Measurements from ENCODE around the gene RPN2. TPM values are rescaled to one million over a fixed set of nuclear protein-coding genes. Genes with fewer than 3 reads are reported as not detected.

The RPN2 gene
- total and polyA plus RNA-seq, 2 of the 13 experiments (the other 11 are each of a cell fraction or from before 2014, with no cell fraction given): 587 to 1,818 TPM

DNA sequence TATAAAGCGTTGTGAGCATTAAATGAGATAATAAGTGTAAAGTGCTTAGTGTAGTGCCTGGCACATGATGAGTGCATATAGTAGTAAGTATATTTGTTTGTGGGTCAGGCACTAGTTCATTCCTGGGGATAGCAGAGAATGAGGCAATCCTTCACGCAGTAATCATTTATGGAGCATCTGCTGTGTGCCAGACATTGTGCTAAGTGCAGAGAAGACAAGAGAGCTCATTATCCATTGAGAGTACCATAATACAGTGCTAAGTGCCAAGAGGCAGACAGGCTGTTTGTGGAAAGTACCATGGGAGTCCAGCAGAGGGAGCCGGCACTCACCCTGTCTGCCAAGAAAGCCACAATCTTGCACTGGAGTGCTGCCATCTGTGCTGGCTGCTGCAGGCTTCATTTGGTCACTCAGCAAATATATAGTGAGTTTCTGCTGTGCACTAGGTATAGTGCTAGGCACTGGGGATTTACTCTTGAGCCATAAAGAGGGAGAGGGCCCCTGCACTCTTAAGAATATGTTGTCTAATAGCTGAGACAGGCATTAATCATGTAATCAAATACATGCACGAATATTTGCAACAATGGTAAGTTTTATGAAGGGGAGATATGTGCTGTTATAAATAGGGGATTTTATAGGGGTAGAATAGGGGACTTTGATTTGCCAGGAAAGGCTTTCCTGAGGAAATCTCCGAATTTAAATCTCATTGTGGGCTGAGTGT, 13.2 kb downstream of the RPN2 start (continued):
- TF ChIP-seq RELA (CRISPR knock-in tag; IDR thresholded peaks at IDR 0.05) (0 out of 2 replicates have a peak, but pooled peaks have one; percentile 43), MXD4 (CRISPR knock-in tag; IDR thresholded peaks at IDR 0.05) (peak; percentile 36; the same call in 1 of the 2 replicates), MIER2 (CRISPR knock-in tag; IDR thresholded peaks at IDR 0.05) (0 out of 2 replicates have a peak, but pooled peaks have one; percentile 59), ZBTB38 (CRISPR knock-in tag; IDR thresholded peaks at IDR 0.05) (no peak), SPEN (CRISPR knock-in tag; IDR thresholded peaks at IDR 0.05; ENCODE audit: low read depth) (no peak; the same call in 1 of the 2 replicates), ZNF563 (CRISPR knock-in tag; IDR thresholded peaks at IDR 0.05) (no peak), ZNF878 (CRISPR knock-in tag; IDR thresholded peaks at IDR 0.05) (no peak), GATAD2A (CRISPR knock-in tag; IDR thresholded peaks at IDR 0.05) (peak; percentile 80), TBX3 (IDR thresholded peaks at IDR 0.05; ENCODE audit: borderline replicate concordance) (0 out of 2 replicates have a peak, but pooled peaks have one; percentile 34), TMF1 (CRISPR knock-in tag; IDR thresholded peaks at IDR 0.05; ENCODE audit: low read depth) (no peak), PAF1 (CRISPR knock-in tag; IDR thresholded peaks at IDR 0.05) (no peak), ZNF296 (CRISPR knock-in tag; conservative IDR thresholded peaks at IDR 0.05) (no peak), SCMH1 (CRISPR knock-in tag; IDR thresholded peaks at IDR 0.05; ENCODE audit: borderline replicate concordance) (no peak), ZNF101 (CRISPR knock-in tag; IDR thresholded peaks at IDR 0.05; ENCODE audit: borderline replicate concordance, low read depth) (no peak), FOSL2 (CRISPR knock-in tag; IDR thresholded peaks at IDR 0.05) (peak; percentile 50; the same call in 1 of the 2 replicates), YY1 (IDR thresholded peaks at IDR 0.05; ENCODE audit: insufficient read depth, insufficient replicate concordance, low read depth, low read length) (peak; percentile 24), KDM4B (CRISPR knock-in tag; IDR thresholded peaks at IDR 0.05) (0 out of 2 replicates have a peak, but pooled peaks have one; percentile 63)
- TF ChIP-seq, protein P1, sequence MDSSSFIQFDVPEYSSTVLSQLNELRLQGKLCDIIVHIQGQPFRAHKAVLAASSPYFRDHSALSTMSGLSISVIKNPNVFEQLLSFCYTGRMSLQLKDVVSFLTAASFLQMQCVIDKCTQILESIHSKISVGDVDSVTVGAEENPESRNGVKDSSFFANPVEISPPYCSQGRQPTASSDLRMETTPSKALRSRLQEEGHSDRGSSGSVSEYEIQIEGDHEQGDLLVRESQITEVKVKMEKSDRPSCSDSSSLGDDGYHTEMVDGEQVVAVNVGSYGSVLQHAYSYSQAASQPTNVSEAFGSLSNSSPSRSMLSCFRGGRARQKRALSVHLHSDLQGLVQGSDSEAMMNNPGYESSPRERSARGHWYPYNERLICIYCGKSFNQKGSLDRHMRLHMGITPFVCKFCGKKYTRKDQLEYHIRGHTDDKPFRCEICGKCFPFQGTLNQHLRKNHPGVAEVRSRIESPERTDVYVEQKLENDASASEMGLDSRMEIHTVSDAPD (CRISPR knock-in tag; IDR thresholded peaks at IDR 0.05): 0 out of 2 replicates have a peak, but pooled peaks have one; percentile 47
- TF ChIP-seq, protein P2, sequence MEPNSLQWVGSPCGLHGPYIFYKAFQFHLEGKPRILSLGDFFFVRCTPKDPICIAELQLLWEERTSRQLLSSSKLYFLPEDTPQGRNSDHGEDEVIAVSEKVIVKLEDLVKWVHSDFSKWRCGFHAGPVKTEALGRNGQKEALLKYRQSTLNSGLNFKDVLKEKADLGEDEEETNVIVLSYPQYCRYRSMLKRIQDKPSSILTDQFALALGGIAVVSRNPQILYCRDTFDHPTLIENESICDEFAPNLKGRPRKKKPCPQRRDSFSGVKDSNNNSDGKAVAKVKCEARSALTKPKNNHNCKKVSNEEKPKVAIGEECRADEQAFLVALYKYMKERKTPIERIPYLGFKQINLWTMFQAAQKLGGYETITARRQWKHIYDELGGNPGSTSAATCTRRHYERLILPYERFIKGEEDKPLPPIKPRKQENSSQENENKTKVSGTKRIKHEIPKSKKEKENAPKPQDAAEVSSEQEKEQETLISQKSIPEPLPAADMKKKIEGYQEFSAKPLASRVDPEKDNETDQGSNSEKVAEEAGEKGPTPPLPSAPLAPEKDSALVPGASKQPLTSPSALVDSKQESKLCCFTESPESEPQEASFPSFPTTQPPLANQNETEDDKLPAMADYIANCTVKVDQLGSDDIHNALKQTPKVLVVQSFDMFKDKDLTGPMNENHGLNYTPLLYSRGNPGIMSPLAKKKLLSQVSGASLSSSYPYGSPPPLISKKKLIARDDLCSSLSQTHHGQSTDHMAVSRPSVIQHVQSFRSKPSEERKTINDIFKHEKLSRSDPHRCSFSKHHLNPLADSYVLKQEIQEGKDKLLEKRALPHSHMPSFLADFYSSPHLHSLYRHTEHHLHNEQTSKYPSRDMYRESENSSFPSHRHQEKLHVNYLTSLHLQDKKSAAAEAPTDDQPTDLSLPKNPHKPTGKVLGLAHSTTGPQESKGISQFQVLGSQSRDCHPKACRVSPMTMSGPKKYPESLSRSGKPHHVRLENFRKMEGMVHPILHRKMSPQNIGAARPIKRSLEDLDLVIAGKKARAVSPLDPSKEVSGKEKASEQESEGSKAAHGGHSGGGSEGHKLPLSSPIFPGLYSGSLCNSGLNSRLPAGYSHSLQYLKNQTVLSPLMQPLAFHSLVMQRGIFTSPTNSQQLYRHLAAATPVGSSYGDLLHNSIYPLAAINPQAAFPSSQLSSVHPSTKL (CRISPR knock-in tag; IDR thresholded peaks at IDR 0.05): peak; percentile 41; the same call in 1 of the 2 replicates
- TF ChIP-seq, protein P3, sequence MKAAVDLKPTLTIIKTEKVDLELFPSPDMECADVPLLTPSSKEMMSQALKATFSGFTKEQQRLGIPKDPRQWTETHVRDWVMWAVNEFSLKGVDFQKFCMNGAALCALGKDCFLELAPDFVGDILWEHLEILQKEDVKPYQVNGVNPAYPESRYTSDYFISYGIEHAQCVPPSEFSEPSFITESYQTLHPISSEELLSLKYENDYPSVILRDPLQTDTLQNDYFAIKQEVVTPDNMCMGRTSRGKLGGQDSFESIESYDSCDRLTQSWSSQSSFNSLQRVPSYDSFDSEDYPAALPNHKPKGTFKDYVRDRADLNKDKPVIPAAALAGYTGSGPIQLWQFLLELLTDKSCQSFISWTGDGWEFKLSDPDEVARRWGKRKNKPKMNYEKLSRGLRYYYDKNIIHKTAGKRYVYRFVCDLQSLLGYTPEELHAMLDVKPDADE (CRISPR knock-in tag; IDR thresholded peaks at IDR 0.05): no peak
- TF ChIP-seq, protein P4, sequence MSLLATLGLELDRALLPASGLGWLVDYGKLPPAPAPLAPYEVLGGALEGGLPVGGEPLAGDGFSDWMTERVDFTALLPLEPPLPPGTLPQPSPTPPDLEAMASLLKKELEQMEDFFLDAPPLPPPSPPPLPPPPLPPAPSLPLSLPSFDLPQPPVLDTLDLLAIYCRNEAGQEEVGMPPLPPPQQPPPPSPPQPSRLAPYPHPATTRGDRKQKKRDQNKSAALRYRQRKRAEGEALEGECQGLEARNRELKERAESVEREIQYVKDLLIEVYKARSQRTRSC (CRISPR knock-in tag; IDR thresholded peaks at IDR 0.05; ENCODE audit: low read depth): no peak
- TF ChIP-seq, protein P5, sequence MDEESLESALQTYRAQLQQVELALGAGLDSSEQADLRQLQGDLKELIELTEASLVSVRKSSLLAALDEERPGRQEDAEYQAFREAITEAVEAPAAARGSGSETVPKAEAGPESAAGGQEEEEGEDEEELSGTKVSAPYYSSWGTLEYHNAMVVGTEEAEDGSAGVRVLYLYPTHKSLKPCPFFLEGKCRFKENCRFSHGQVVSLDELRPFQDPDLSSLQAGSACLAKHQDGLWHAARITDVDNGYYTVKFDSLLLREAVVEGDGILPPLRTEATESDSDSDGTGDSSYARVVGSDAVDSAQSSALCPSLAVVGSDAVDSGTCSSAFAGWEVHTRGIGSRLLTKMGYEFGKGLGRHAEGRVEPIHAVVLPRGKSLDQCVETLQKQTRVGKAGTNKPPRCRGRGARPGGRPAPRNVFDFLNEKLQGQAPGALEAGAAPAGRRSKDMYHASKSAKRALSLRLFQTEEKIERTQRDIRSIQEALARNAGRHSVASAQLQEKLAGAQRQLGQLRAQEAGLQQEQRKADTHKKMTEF (CRISPR knock-in tag; IDR thresholded peaks at IDR 0.05): peak; percentile 35; the same call in 1 of the 2 replicates

Measured in HepG2 (cell line).